Measurements from ENCODE around the gene ABLIM1. TPM values are rescaled to one million over a fixed set of nuclear protein-coding genes. Genes with fewer than 3 reads are reported as not detected.
A peak's percentile ranks its signal among the peaks of the same experiment; 100 is the strongest.

Gene ABLIM1
- total and polyA plus RNA-seq, 3 donors from 2014 or later = 90.0 to 137 (median 128) TPM

DNA sequence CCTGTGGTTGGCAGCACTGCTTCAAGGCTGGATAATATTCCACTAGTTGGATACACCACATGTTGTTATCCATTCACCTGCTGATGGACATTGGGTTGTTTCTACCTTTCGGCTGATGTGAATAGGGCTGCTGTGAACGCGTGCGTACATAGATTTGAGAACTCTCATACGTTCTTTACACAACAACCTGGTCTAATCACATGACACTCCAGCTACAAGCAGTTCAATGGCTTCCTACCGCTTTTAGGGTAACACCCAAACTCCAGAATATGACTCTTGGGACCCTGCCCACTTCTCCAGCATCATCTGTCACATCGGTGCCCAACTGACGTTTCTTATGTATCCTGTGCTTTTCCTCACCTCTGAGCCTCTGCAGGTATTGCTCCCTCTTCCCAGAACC is 114.6 kb downstream of the ABLIM1 start:
- WGBS, 2 donors = 65 to 85% methylated on average over 8 of the region's 8 CpGs
- peaks cover 5% of the 10 kb centered on the region for H3K4me1 ChIP-seq
- H3K4me3 ChIP-seq = no peak overlapping the region
- no peaks in the 10 kb centered on the region for H3K27me3 ChIP-seq
- no peaks in the 10 kb centered on the region for H3K36me3 ChIP-seq (ENCODE audit: low read depth, missing control alignments)
- no peaks in the 10 kb centered on the region for H3K9me3 ChIP-seq
- intact Hi-C loops (cut with DNase I; ENCODE audit: low total_unique reads) = no loop called here
- H3K27ac ChIP-seq = no peak overlapping the region
- TF ChIP-seq POLR2A (IDR thresholded peaks at IDR 0.05) = no peak
- TF ChIP-seq, protein P1, sequence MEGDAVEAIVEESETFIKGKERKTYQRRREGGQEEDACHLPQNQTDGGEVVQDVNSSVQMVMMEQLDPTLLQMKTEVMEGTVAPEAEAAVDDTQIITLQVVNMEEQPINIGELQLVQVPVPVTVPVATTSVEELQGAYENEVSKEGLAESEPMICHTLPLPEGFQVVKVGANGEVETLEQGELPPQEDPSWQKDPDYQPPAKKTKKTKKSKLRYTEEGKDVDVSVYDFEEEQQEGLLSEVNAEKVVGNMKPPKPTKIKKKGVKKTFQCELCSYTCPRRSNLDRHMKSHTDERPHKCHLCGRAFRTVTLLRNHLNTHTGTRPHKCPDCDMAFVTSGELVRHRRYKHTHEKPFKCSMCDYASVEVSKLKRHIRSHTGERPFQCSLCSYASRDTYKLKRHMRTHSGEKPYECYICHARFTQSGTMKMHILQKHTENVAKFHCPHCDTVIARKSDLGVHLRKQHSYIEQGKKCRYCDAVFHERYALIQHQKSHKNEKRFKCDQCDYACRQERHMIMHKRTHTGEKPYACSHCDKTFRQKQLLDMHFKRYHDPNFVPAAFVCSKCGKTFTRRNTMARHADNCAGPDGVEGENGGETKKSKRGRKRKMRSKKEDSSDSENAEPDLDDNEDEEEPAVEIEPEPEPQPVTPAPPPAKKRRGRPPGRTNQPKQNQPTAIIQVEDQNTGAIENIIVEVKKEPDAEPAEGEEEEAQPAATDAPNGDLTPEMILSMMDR (IDR thresholded peaks at IDR 0.05) = no peak
- DNase-seq = no peak

DNA sequence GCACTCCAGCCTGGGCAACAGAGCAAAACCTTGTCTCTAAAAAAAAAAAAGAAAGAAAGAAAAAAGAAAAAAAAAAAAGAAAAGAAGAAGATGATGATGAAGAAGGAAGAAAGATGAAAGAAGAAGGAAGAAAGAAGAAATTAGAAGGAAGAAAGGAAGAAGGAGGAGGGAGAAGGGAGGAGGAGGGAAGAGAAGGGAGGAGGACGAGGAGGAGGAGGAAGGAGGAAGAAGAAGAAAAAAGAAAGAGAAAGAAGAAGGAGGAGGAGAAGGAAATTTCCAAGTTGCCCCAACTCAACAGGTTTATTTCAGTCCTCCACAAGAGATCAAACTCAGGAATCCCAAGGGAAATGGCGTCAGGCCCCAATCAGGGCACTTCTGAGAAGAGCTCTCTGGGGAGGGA is 115.7 kb downstream of the ABLIM1 start:
- no peak for TF ChIP-seq POLR2A (IDR thresholded peaks at IDR 0.05)
- TF ChIP-seq, protein P1 (IDR thresholded peaks at IDR 0.05) = no peak
- H3K4me1 ChIP-seq = peaks cover 9% of the 10 kb centered on the region
- intact Hi-C loops (cut with DNase I; ENCODE audit: low total_unique reads) = no loop called here
- no peaks in the 10 kb centered on the region for H3K9me3 ChIP-seq
- WGBS, 2 donors = 87 to 92% methylated on average over 2 of the region's 2 CpGs
- DNase-seq = no peak
- H3K4me3 ChIP-seq = no peak overlapping the region
- H3K27me3 ChIP-seq = no peaks in the 10 kb centered on the region
- no peaks in the 10 kb centered on the region for H3K36me3 ChIP-seq (ENCODE audit: low read depth, missing control alignments)
- H3K27ac ChIP-seq = peak overlapping the region in 1 of 2 donors; percentile 72

DNA sequence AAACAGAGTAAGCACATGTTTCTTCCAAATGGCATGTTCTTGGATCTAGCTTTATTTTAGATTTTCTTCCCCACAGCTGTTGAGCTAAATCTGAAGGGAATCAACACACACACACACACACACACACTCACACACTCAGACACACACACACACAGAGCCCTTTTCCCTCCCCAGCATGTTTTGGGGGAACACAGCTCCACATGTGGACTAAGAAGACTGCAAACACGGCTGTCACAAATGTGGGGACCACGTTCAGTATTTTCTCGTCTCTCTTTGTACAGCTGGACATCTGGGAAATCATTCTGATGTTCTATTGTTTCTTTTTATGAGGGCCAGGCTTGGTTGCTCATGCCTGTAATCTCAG is 116.3 kb downstream of the ABLIM1 start:
- TF ChIP-seq, protein P1 (IDR thresholded peaks at IDR 0.05) = no peak
- TF ChIP-seq POLR2A (IDR thresholded peaks at IDR 0.05) = no peak
- Histone ChIP-seq H3K4me3 (no peak overlapping the region), H3K27me3 (no peaks in the 10 kb centered on the region), H3K4me1 (peaks cover 9% of the 10 kb centered on the region), H3K36me3 (ENCODE audit: low read depth, missing control alignments) (no peaks in the 10 kb centered on the region), H3K27ac (peak overlapping the region in 1 of 2 donors; percentile 72), H3K9me3 (no peaks in the 10 kb centered on the region)
- DNase-seq = no peak
- intact Hi-C loops (cut with DNase I; ENCODE audit: low total_unique reads) = no loop called here
- WGBS, 2 donors = 63 to 73% methylated on average over 3 of the region's 3 CpGs

DNA sequence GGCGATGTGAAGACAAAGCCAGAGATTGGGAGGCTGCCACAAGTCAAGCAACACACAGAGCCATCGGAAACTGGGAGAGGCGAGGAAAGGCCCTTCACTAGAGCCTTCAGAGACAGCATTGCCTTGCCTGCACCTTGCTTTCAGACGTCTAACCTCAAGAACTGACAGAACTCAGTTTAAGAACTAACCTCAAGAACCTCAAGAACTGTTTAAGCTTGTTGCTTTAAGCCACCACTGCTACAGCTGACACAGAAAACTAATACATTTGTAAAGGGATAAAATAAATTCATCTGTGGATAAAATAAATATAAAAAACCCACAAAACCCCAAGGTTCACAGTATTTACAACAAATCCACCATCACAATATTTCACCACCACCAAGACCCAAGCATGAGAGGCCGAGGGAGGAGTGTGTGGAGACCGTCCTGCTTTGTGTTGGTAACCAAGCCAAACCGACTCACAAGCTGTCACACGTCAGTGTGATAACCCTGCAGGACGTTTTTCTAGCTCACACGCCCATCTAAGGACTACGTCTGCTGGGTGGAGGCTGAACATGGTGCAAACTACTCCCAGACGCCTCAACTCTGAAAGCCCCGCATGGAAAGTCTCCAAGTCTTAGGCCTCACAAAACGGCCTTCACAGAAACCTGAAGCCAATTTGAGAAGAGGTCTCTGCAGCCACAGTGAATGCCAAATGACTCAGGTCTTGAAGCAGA is 116.8 kb downstream of the ABLIM1 start:
- WGBS, 2 donors = 51 to 67% methylated on average over 14 of the region's 14 CpGs
- peak; percentile 78 for DNase-seq

More for the DNA sequence above, 116.8 kb downstream of the ABLIM1 start:
- no peaks in the 10 kb centered on the region for H3K9me3 ChIP-seq
- intact Hi-C loops (cut with DNase I; ENCODE audit: low total_unique reads) = no loop called here
- H3K4me1 ChIP-seq = peaks cover 9% of the 10 kb centered on the region
- H3K4me3 ChIP-seq = no peak overlapping the region
- TF ChIP-seq, protein P1 (IDR thresholded peaks at IDR 0.05) = no peak
- no peak for TF ChIP-seq POLR2A (IDR thresholded peaks at IDR 0.05)
- H3K27me3 ChIP-seq = no peaks in the 10 kb centered on the region
- no peaks in the 10 kb centered on the region for H3K36me3 ChIP-seq (ENCODE audit: low read depth, missing control alignments)
- H3K27ac ChIP-seq = peak overlapping the region; percentile 39 to 75

All from testis (tissue), 3 donors.